Activated T-helper 9 cell treated with anti-CD3 and anti-CD28 coated beads, Interleukin-2, amount 50 U/mL, for 16 hours (primary cell): Measurements from ENCODE around the gene USO1.
A peak's percentile ranks its signal among the peaks of the same experiment; 100 is the strongest.
"Not testable (repeated sequence)": the region's sequence is repeated elsewhere in the genome, so short reads cannot be mapped to it uniquely, and the experiment has no call there.

Experiments
- DNase-seq: peaks from one replicate; pipeline ENCODE4 v3.0.0-alpha.2; 2020; ENCODE audit warnings: low read depth

Gene USO1, protein sequence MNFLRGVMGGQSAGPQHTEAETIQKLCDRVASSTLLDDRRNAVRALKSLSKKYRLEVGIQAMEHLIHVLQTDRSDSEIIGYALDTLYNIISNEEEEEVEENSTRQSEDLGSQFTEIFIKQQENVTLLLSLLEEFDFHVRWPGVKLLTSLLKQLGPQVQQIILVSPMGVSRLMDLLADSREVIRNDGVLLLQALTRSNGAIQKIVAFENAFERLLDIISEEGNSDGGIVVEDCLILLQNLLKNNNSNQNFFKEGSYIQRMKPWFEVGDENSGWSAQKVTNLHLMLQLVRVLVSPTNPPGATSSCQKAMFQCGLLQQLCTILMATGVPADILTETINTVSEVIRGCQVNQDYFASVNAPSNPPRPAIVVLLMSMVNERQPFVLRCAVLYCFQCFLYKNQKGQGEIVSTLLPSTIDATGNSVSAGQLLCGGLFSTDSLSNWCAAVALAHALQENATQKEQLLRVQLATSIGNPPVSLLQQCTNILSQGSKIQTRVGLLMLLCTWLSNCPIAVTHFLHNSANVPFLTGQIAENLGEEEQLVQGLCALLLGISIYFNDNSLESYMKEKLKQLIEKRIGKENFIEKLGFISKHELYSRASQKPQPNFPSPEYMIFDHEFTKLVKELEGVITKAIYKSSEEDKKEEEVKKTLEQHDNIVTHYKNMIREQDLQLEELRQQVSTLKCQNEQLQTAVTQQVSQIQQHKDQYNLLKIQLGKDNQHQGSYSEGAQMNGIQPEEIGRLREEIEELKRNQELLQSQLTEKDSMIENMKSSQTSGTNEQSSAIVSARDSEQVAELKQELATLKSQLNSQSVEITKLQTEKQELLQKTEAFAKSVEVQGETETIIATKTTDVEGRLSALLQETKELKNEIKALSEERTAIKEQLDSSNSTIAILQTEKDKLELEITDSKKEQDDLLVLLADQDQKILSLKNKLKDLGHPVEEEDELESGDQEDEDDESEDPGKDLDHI

DNA sequence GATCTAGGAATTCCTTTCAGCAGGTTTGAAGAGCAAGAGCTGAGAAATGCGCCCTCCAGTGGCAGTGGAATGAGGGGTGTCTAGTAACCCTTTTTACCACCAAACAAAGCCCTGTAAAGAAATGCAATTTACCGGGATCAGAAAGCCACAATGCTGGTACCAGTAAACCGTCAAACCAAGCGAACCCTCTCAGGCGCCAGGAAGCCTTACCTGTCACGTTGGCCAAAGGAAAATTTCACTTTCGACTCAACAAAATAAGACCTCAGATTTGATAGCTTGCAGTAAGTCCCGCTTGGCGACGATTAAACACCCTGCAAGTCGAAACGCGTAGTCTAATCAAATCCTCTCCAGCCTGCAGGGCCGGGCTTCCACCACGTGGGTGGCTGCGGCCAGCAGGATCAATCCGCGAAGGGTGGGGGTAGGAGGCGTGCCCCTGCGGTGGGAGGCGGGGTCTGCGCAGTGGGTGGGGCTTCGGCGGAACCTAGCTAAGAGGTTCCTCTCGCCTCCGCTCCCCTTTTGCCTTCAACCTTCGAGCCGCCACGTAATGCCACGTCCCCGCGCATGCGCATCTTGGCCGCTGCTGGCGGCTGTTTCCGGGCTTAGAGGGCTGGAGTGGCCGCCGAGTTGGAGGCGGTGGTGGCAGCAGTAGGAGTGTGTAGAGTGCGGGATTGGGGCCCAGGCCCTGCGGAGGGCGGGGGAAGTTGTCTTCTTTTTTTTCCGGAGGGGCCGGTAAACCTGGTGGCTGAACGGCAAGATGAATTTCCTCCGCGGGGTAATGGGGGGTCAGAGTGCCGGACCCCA lies at the start of gene USO1:
TSS of gene USO1 (plus strand) at position 512 of the 801 bp plus-strand sequence. CDS start at position 755, 243 bp downstream.
- DNase-seq = peak; percentile 98

- no peak for DNase-seq
Measured at GRCh38 chr4:75675004-75675531, 49.3 kb upstream of the USO1 start.

DNA sequence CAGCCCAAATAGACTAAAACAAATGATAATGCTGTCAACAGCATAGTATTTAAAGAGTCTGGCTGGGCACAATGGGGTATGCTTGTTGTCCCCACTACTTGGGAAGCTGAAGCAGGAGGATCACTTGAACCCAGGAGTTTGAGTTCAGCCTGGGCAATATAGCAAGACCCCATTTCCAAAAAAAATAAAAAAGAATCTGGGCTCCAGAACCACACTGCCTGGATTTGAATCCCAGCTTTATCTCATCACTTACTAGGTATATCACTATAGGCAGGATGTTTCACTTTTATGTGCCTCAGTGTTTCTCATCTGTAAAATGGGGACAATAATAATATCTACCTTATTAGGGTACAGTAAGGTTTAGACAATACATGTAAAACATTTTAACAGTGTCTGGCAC lies 45.9 kb upstream of the USO1 start:
- no peak for DNase-seq

- no peak for DNase-seq
Measured at GRCh38 chr4:75678965-75679364, 45.4 kb upstream of the USO1 start.

DNA sequence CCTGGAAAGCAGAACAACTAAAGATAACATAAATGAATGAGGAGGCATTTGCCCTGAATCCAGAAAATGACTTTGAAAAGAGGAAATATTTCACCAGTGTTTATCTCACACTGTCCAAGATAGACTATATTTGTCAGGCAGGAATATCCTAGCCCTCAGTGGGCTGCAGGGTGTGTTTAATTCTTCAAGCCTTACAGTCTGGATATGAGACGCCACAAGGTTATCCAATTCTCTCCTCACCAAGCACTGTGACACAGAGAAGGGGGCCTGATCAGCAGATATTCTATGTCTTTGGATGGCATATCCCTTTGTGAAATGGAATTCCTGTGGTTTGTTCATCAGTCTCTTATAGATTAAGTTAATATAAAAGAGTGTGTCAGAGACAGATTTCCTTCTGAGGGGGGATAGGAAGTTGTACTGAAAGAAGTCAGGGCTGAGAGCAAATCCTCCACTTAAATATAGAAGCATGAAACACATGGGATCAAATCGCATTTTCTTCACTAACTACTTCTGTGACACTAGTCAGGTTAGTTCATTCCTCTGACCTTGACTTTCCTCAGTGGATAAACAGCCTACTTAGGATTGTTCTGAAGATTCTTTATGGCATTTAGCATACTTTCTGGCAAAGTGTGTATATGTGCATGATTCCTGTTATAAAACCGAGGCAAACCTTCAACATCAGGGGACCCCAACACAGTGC lies 44.4 kb upstream of the USO1 start:
- no peak for DNase-seq

GRCh38 chr4:75683482-75684155 lies 40.8 kb upstream of the USO1 start:
- DNase-seq = no peak

- DNase-seq = no peak
Measured at GRCh38 chr4:75685546-75686189, 38.7 kb upstream of the USO1 start.

DNA sequence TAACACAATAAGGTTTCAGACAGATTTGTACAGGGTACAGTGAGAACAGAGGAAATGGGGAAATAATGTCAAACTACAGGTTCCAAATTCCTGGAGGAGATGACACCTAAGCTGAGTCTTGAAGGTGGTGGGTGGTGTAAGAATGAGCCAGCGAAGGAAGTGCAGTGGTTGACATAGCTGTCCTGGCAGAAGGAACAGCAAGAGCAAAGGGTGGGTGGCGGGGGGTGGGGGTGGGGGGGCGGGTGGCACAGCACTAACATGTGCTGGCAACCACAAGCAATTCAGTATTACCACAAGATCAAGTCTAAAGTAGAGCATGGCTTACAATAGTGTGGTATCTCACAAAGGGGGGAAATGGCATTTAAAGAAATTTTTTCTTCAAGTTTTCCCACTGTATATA lies 38.0 kb upstream of the USO1 start:
- no peak for DNase-seq

DNA sequence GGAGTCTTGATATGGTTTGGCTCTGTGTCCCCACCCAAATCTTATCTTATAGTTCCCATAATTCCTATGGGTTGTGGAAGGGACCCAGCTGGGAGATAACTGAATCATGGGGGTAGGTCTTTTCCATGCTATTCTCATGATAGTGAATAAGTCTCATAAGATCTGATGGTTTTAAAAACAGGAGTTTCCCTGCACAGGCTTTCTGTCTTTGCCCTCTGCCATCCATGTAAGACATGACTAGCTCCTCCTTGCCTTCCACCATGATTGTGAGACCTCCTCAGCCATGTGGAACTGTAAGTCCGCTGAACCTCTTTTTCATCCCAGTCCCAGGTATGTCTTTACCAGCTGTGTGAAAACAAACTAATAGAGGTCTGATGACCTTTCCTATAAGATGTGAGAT lies 37.3 kb upstream of the USO1 start:
- not testable (repeated sequence) for DNase-seq

GRCh38 chr4:75692066-75692465 lies 32.3 kb upstream of the USO1 start:
- not testable (repeated sequence) for DNase-seq

DNA sequence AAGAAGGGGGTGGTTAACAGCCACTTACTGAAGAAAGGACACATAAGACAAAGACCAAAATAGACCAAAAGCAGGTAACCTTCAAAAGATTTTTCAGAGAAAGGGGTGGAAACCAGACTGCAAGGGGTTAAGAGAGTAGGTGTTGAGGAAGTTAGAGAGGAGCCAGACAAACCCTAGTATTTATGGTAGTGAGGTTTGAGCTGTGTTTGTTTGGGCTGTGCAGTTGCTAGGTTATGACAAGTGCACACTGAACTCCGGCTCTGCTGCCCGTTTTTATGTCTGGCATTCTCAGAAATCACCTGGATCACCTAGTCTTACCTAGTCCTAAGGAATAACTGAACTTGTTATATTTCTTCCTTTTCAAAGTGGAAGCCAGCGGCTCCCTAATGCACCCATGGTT lies 28.3 kb upstream of the USO1 start:
- no peak for DNase-seq

- DNase-seq = no peak
Measured at GRCh38 chr4:75696581-75696980, 27.8 kb upstream of the USO1 start.

DNA sequence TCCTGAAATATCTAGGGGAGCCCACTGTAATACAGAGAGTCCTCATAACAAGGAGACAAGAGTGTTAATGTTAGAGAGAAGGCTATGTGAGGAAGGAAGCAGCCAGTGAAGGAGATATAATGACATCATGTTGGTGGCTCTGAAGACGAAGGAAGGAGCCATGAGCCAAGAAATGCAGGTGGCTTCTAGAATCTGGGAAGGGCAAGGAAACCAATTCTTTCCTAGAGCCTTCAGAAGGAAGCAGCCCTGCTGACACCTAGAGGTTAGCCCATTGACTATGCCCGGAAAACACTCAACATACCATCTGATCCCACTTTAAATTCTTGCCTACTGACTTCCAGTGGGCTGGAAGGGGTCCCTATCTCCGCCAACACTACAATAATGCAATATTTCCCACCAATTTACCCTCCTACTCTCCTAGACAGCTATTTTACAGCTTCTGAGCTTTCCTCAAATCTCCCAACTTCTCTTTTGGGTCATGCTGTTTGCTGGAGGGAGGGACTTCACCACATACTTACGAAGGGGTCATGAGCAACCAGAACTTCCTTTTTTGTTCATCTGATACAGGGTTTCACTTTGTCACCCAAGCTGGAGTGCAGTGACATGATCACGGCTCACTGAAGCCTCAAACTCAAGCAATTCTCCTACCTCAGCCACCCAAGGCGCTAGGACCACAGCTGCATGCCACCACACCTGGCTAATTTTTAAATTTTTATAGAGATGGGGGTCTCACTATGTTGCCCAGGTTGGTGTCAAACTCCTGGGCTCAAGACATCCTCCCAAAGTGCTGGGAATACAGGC lies 26.0 kb upstream of the USO1 start:
- no peak for DNase-seq

GRCh38 chr4:75698963-75699228 lies 25.5 kb upstream of the USO1 start:
- no peak for DNase-seq

- DNase-seq = no peak
Measured at GRCh38 chr4:75699299-75699698, 25.1 kb upstream of the USO1 start.

- DNase-seq = no peak
Measured at GRCh38 chr4:75702919-75703411, 21.4 kb upstream of the USO1 start.

DNA sequence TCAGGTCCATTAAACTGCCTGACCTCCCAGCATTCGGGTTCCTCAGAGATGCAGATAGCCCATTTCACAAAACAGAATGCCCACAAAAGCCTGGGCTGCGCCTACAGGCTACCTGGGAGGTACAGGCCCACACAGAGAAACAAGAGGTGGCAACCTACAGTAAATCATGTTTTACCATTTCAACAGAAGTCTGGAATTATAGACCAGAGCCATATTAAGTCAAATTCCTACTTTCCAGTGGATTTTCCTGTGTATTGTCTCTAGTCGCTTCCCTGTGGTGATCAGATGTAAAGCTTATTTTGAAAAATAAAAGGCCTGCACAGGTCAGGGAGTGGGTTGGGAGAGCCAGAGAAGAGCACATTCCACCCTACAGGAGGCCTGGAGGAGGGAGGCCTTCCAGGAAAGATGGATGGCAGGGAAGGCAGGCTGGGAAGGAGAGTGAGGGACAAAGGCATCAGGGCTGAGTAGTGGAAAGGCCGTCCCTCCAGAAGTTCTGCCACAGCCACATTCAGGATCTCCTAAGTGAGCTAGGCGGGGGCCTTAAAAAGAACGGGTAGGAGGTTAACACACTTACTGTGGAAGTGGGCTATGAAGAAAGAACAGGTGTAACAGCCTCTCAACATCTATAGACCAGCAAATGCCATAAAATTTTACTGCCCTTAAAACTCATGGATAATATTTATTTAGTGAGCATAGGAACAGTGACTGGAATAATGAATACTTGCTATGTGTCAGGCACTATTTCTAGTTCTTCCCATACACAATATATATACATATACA lies 19.0 kb upstream of the USO1 start:
- DNase-seq = no peak

DNA sequence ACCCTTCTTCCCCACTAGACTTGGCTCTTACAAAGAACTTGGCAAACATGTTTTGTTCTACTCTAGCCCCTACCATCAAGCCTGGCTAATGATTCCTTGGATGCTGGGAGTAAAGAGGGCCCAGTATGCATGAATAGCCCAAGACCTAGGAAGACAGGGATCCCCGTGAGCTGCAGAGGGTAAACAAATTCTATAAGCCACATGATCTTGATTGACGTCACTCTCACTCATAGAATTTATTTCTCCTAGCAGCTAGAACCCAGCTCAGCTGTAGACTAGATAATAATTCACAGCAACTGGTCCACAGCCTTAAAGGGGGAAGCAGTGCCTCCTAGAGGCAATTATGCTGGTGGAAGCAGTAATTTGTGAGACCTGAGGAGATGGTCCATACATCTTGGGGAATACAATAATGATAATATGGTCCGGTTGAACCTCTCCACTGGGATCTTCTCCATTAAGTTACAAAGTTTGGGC lies 16.1 kb upstream of the USO1 start:
- no peak for DNase-seq
